Stimulated activated CD8-positive, alpha-beta memory T cell treated with anti-CD3 and anti-CD28 coated beads, Interleukin-15, amount 100 ng/mL, for 4 hours (primary cell): Measurements from ENCODE around the gene FOXP1.

Source experiments
- DNase-seq, 2 donors: peaks; one replicate each; pipeline ENCODE4 v3.0.0-alpha.2; 2020; ENCODE audit warnings: low read depth in 2 of 2

Gene FOXP1

GRCh38 chr3:71485896-71486295, 97.6 kb downstream of the FOXP1 start:
- DNase-seq, result no peak

GRCh38 chr3:71484452-71484851, 99.1 kb downstream of the FOXP1 start:
- no peak for DNase-seq

GRCh38 chr3:71484047-71484446, 99.5 kb downstream of the FOXP1 start:
- no peak for DNase-seq

- no peak for DNase-seq
These were observed 100.8 kb downstream of the FOXP1 start for GRCh38 chr3:71482771-71483170.

- DNase-seq, result peak; percentile 31 to 70
These were observed 105.0 kb downstream of the FOXP1 start for GRCh38 chr3:71478568-71478967.

GRCh38 chr3:71476950-71477349, 106.6 kb downstream of the FOXP1 start:
- no peak for DNase-seq

GRCh38 chr3:71469138-71469435, 114.4 kb downstream of the FOXP1 start:
- DNase-seq, result no peak

- no peak for DNase-seq
These were observed 115.0 kb downstream of the FOXP1 start for GRCh38 chr3:71468311-71469137.

- DNase-seq, result no peak
These were observed 117.0 kb downstream of the FOXP1 start for GRCh38 chr3:71466483-71466882.

GRCh38 chr3:71465371-71466036, 118.0 kb downstream of the FOXP1 start:
- no peak for DNase-seq

- DNase-seq, result no peak
These were observed 118.9 kb downstream of the FOXP1 start for GRCh38 chr3:71464613-71465012.

GRCh38 chr3:71463617-71464016, 119.9 kb downstream of the FOXP1 start:
- no peak for DNase-seq

GRCh38 chr3:71462586-71462985, 120.9 kb downstream of the FOXP1 start:
- DNase-seq, result no peak

GRCh38 chr3:71461749-71462483, 121.6 kb downstream of the FOXP1 start:
- DNase-seq, result no peak

GRCh38 chr3:71461114-71461513, 122.4 kb downstream of the FOXP1 start:
- DNase-seq, result no peak

- DNase-seq, result no peak
These were observed 124.6 kb downstream of the FOXP1 start for GRCh38 chr3:71458895-71459294.

- DNase-seq, result no peak
These were observed 126.7 kb downstream of the FOXP1 start for GRCh38 chr3:71456826-71457225.

GRCh38 chr3:71456156-71456555, 127.4 kb downstream of the FOXP1 start:
- no peak for DNase-seq

GRCh38 chr3:71454512-71455403, 128.8 kb downstream of the FOXP1 start:
- DNase-seq, result no peak

- no peak for DNase-seq
These were observed 129.6 kb downstream of the FOXP1 start for GRCh38 chr3:71453822-71454511.

GRCh38 chr3:71453319-71453718, 130.2 kb downstream of the FOXP1 start:
- DNase-seq, result no peak
